Activated naive CD4-positive, alpha-beta T cell treated with anti-CD3 and anti-CD28 coated beads for 36 hours (primary cell): ENCODE data around the gene ZMIZ1. TPM values are rescaled to one million over a fixed set of nuclear protein-coding genes. Genes with fewer than 3 reads are reported as not detected.

Source experiments
- CTCF ChIA-PET: fragments of 350-600 bp; sonication (Branson Sonifier 250); formaldehyde crosslinking; loops from one replicate; lab custom pipeline; 2021; ENCODE audit warnings: antibody characterized with exemption; lab: Charles Lee
- DNase-seq: peaks from one replicate; pipeline ENCODE4 v3.0.0-alpha.2; 2020
- H3K27ac Mint-ChIP-seq: one replicate; pipeline ENCODE4 v1.8.0; 2021; ENCODE audit warnings: mild to moderate bottlenecking, mixed read lengths
- H3K27me3 Mint-ChIP-seq: one replicate; pipeline ENCODE4 v1.8.0; 2021; ENCODE audit warnings: low read depth, mixed read lengths
- H3K36me3 Mint-ChIP-seq: one replicate; pipeline ENCODE4 v1.8.0; 2021; ENCODE audit warnings: low read depth, mixed read lengths
- H3K4me1 Mint-ChIP-seq: one replicate; pipeline ENCODE4 v1.8.0; 2021; ENCODE audit warnings: low read depth, mixed read lengths
- H3K4me3 Mint-ChIP-seq: one replicate; pipeline ENCODE4 v1.8.0; 2021; ENCODE audit warnings: mild to moderate bottlenecking, moderate library complexity, mixed read lengths
- H3K9me3 Mint-ChIP-seq: one replicate; pipeline ENCODE4 v1.8.0; 2021; ENCODE audit warnings: mixed read lengths
- intact Hi-C: fragments of 100-400 bp; cut with micrococcal nuclease; formaldehyde crosslinking; loops from one replicate; pipeline ENCODE4 v1.15.1; 2023
- total RNA-seq, 2 experiments: library from RNA; stranded (reverse); gene quantifications; one replicate each; pipeline ENCODE4 v1.2.3, GENCODE V29; 2021

ZMIZ1 gene
- 10 to 100 TPM; 15.6 to 18.3 TPM for total RNA-seq

- peak; percentile 85 for DNase-seq
- CTCF ChIA-PET, result interaction anchor here (0.8 to 1.0 kb wide), 2 partner anchors 122 to 126 kb away, joined by 3 read pairs; no protein-coding TSS in a partner anchor
- no peaks in the 10 kb centered on the region for H3K9me3 Mint-ChIP-seq
- peaks cover 27% of the 10 kb centered on the region for H3K4me1 Mint-ChIP-seq
- intact Hi-C loops, result loop anchor here (1.0 to 5.0 kb wide), 13 partner anchors 20 to 1036 kb away; partner anchors contain the start of gene RPS24
- peak within 1 kb of the TSS; percentile 89 for H3K4me3 Mint-ChIP-seq
- peaks cover 5% of the 10 kb centered on the region for H3K27me3 Mint-ChIP-seq
- no peaks in the 10 kb centered on the region for H3K36me3 Mint-ChIP-seq
- H3K27ac Mint-ChIP-seq, result no peak within 1 kb of the TSS
Observed at GRCh38 chr10:79068562-79069324, at the start of gene ZMIZ1. Gene ZMIZ1, plus strand, starts transcription at chr10:79068966. Its CDS starts 132,667 bp downstream, at chr10:79201633.

- intact Hi-C loops, result no loop called here
- Mint-ChIP-seq H3K27ac (no peak overlapping the region), H3K9me3 (peaks cover 3% of the 10 kb centered on the region), H3K36me3 (no peaks in the 10 kb centered on the region), H3K4me1 (peaks cover 2% of the 10 kb centered on the region), H3K27me3 (no peaks in the 10 kb centered on the region), H3K4me3 (no peak overlapping the region)
- CTCF ChIA-PET, result interaction anchor here (0.6 to 1.3 kb wide), 2 partner anchors 45 to 885 kb away, joined by 3 to 4 read pairs; no protein-coding TSS in a partner anchor
- no peak for DNase-seq
Observed at GRCh38 chr10:79019441-79020014, 49.2 kb upstream of the ZMIZ1 start.

- Mint-ChIP-seq H3K9me3 (peaks cover 3% of the 10 kb centered on the region), H3K27me3 (no peaks in the 10 kb centered on the region), H3K27ac (no peak overlapping the region), H3K4me1 (peaks cover 5% of the 10 kb centered on the region), H3K36me3 (no peaks in the 10 kb centered on the region), H3K4me3 (no peak overlapping the region)
- intact Hi-C loops, result no loop called here
- CTCF ChIA-PET, result no interaction called here
- DNase-seq, result no peak
Observed at GRCh38 chr10:79020015-79020491, 48.7 kb upstream of the ZMIZ1 start.

GRCh38 chr10:79020605-79021004 is 48.2 kb upstream of the ZMIZ1 start:
- Mint-ChIP-seq H3K4me1 (peaks cover 10% of the 10 kb centered on the region), H3K9me3 (peaks cover 3% of the 10 kb centered on the region), H3K27me3 (no peaks in the 10 kb centered on the region), H3K36me3 (no peaks in the 10 kb centered on the region), H3K27ac (no peak overlapping the region), H3K4me3 (no peak overlapping the region)
- CTCF ChIA-PET, result interaction anchor here (2.1 kb wide), 1 partner anchor 174 kb away, joined by 5 read pairs; no protein-coding TSS in a partner anchor
- no peak for DNase-seq
- intact Hi-C loops, result no loop called here

- intact Hi-C loops, result no loop called here
- CTCF ChIA-PET, result interaction anchor here (2.1 kb wide), 1 partner anchor 173 kb away, joined by 5 read pairs; no protein-coding TSS in a partner anchor
Observed at GRCh38 chr10:79021331-79021907, 47.3 kb upstream of the ZMIZ1 start.

GRCh38 chr10:79021948-79022499 is 46.7 kb upstream of the ZMIZ1 start:
- intact Hi-C loops, result no loop called here
- CTCF ChIA-PET, result interaction anchor here (2.1 kb wide), 1 partner anchor 173 kb away, joined by 5 read pairs; no protein-coding TSS in a partner anchor
- DNase-seq, result no peak
- H3K27ac Mint-ChIP-seq, result no peak overlapping the region
- no peak overlapping the region for H3K4me3 Mint-ChIP-seq
- peaks cover 19% of the 10 kb centered on the region for H3K4me1 Mint-ChIP-seq
- H3K27me3 Mint-ChIP-seq, result no peaks in the 10 kb centered on the region
- no peaks in the 10 kb centered on the region for H3K36me3 Mint-ChIP-seq
- peaks cover 3% of the 10 kb centered on the region for H3K9me3 Mint-ChIP-seq

More at GRCh38 chr10:79021331-79021907, 47.3 kb upstream of the ZMIZ1 start:
- Mint-ChIP-seq H3K27me3 (no peaks in the 10 kb centered on the region), H3K4me3 (no peak overlapping the region), H3K9me3 (peaks cover 3% of the 10 kb centered on the region), H3K27ac (no peak overlapping the region), H3K36me3 (no peaks in the 10 kb centered on the region), H3K4me1 (peaks cover 16% of the 10 kb centered on the region)
- DNase-seq, result no peak

GRCh38 chr10:79022565-79023230 is 46.1 kb upstream of the ZMIZ1 start:
- H3K4me1 Mint-ChIP-seq, result peaks cover 26% of the 10 kb centered on the region
- peaks cover 3% of the 10 kb centered on the region for H3K9me3 Mint-ChIP-seq
- DNase-seq, result no peak
- no peak overlapping the region for H3K27ac Mint-ChIP-seq
- H3K4me3 Mint-ChIP-seq, result no peak overlapping the region
- intact Hi-C loops, result no loop called here
- H3K36me3 Mint-ChIP-seq, result no peaks in the 10 kb centered on the region
- CTCF ChIA-PET, result interaction anchor here (1.3 to 2.1 kb wide), 2 partner anchors 48 to 172 kb away, joined by 3 to 5 read pairs; no protein-coding TSS in a partner anchor
- H3K27me3 Mint-ChIP-seq, result no peaks in the 10 kb centered on the region

GRCh38 chr10:79023240-79024162 is 45.3 kb upstream of the ZMIZ1 start:
- Mint-ChIP-seq H3K27me3 (no peaks in the 10 kb centered on the region), H3K36me3 (no peaks in the 10 kb centered on the region), H3K4me3 (no peak overlapping the region), H3K9me3 (no peaks in the 10 kb centered on the region), H3K27ac (no peak overlapping the region), H3K4me1 (peaks cover 29% of the 10 kb centered on the region)
- intact Hi-C loops, result no loop called here
- CTCF ChIA-PET, result interaction anchor here (1.3 to 1.4 kb wide), 2 partner anchors 8 to 49 kb away, joined by 3 read pairs; no protein-coding TSS in a partner anchor
- no peak for DNase-seq

- H3K27me3 Mint-ChIP-seq, result no peaks in the 10 kb centered on the region
- no peaks in the 10 kb centered on the region for H3K9me3 Mint-ChIP-seq
- no peak for DNase-seq
- CTCF ChIA-PET, result interaction anchor here (0.5 to 1.4 kb wide), 4 partner anchors 8 to 1053 kb away, joined by 3 read pairs; no protein-coding TSS in a partner anchor
- intact Hi-C loops, result no loop called here
- H3K4me3 Mint-ChIP-seq, result no peak overlapping the region
- H3K4me1 Mint-ChIP-seq, result peaks cover 29% of the 10 kb centered on the region
- no peak overlapping the region for H3K27ac Mint-ChIP-seq
- no peaks in the 10 kb centered on the region for H3K36me3 Mint-ChIP-seq
Observed at GRCh38 chr10:79024296-79024695, 44.5 kb upstream of the ZMIZ1 start.

- intact Hi-C loops, result no loop called here
- H3K27ac Mint-ChIP-seq, result no peak overlapping the region
- H3K9me3 Mint-ChIP-seq, result no peaks in the 10 kb centered on the region
- peaks cover 29% of the 10 kb centered on the region for H3K4me1 Mint-ChIP-seq
- H3K27me3 Mint-ChIP-seq, result no peaks in the 10 kb centered on the region
- no peak for DNase-seq
- CTCF ChIA-PET, result interaction anchor here (0.5 to 1.4 kb wide), 4 partner anchors 9 to 1052 kb away, joined by 3 read pairs; no protein-coding TSS in a partner anchor
- H3K36me3 Mint-ChIP-seq, result no peaks in the 10 kb centered on the region
- no peak overlapping the region for H3K4me3 Mint-ChIP-seq
Observed at GRCh38 chr10:79024720-79025198, 44.0 kb upstream of the ZMIZ1 start.
